ENCODE measurements around the gene ADGRB2. TPM values are rescaled to one million over a fixed set of nuclear protein-coding genes. Genes with fewer than 3 reads are reported as not detected.
A peak's percentile ranks its signal among the peaks of the same experiment; 100 is the strongest.
"Not testable (repeated sequence)": the region's sequence is repeated elsewhere in the genome, so short reads cannot be mapped to it uniquely, and the experiment has no call there.

The ADGRB2 gene
- total RNA-seq, 1 donor from 2014 or later = 7.1 TPM

- Histone ChIP-seq H3K27ac (no peak overlapping the region), H3K4me3 (no peak overlapping the region), H2AFZ (replicated peaks) (no peak overlapping the region), H3K27me3 (peaks cover 19% of the 10 kb centered on the region), H3K9ac (no peak overlapping the region), H3K36me3 (no peaks in the 10 kb centered on the region), H3F3A (ENCODE audit: low read depth) (peaks cover 5% of the 10 kb centered on the region), H3K9me3 (ENCODE audit: low read depth) (no peaks in the 10 kb centered on the region), H4K20me1 (ENCODE audit: low read depth) (no peaks in the 10 kb centered on the region), H3K4me2 (no peak overlapping the region), H3K4me1 (peaks cover 23% of the 10 kb centered on the region), H3K79me2 (ENCODE audit: low read depth) (no peaks in the 10 kb centered on the region)
- TF ChIP-seq EZH2phosphoT487 (IDR thresholded peaks at IDR 0.05) (no peak), CTCF (IDR thresholded peaks at IDR 0.05) (no peak), EZH2 (IDR thresholded peaks at IDR 0.05) (no peak)
- Mint-ChIP-seq H3K4me1 (peaks cover 37% of the 10 kb centered on the region), H3K9me3 (no peaks in the 10 kb centered on the region), H3K27ac (no peak overlapping the region), H3K4me3 (peak overlapping the region; percentile 7), H3K36me3 (no peaks in the 10 kb centered on the region), H3K27me3 (ENCODE audit: insufficient read depth, low read depth) (peaks cover 13% of the 10 kb centered on the region)
- DNase-seq (ENCODE audit: low spot score) = no peak
Observed at GRCh38 chr1:31707711-31708110, 56.4 kb downstream of the ADGRB2 start.

- Histone ChIP-seq H3K27me3 (peaks cover 19% of the 10 kb centered on the region), H3K4me1 (peaks cover 19% of the 10 kb centered on the region)
- H3K9me3 Mint-ChIP-seq; H3K27ac ChIP-seq; H3K4me3 ChIP-seq; H3K79me2 ChIP-seq (ENCODE audit: low read depth); H2AFZ ChIP-seq (replicated peaks); H3K36me3 ChIP-seq; H3K4me3 Mint-ChIP-seq; H4K20me1 ChIP-seq (ENCODE audit: low read depth); H3K27ac Mint-ChIP-seq; H3K4me2 ChIP-seq; H3F3A ChIP-seq (ENCODE audit: low read depth); H3K9me3 ChIP-seq (ENCODE audit: low read depth); DNase-seq (ENCODE audit: low spot score); H3K36me3 Mint-ChIP-seq; H3K9ac ChIP-seq: not testable (repeated sequence)
- peaks cover 32% of the 10 kb centered on the region for H3K4me1 Mint-ChIP-seq
- H3K27me3 Mint-ChIP-seq (ENCODE audit: insufficient read depth, low read depth) = peaks cover 13% of the 10 kb centered on the region
Observed at GRCh38 chr1:31707059-31707600, 57.0 kb downstream of the ADGRB2 start.

- H2AFZ ChIP-seq (replicated peaks) = no peak overlapping the region
- peaks cover 13% of the 10 kb centered on the region for H3K27me3 Mint-ChIP-seq (ENCODE audit: insufficient read depth, low read depth)
- H3K36me3 Mint-ChIP-seq = no peaks in the 10 kb centered on the region
- H3K36me3 ChIP-seq = no peaks in the 10 kb centered on the region
- no peaks in the 10 kb centered on the region for H4K20me1 ChIP-seq (ENCODE audit: low read depth)
- H3F3A ChIP-seq (ENCODE audit: low read depth) = peaks cover 5% of the 10 kb centered on the region
- H3K27ac ChIP-seq = no peak overlapping the region
- no peaks in the 10 kb centered on the region for H3K79me2 ChIP-seq (ENCODE audit: low read depth)
- TF ChIP-seq CTCF (IDR thresholded peaks at IDR 0.05) (no peak), EZH2 (IDR thresholded peaks at IDR 0.05) (no peak), EZH2phosphoT487 (IDR thresholded peaks at IDR 0.05) (no peak)
- no peaks in the 10 kb centered on the region for H3K9me3 Mint-ChIP-seq
- H3K9me3 ChIP-seq (ENCODE audit: low read depth) = no peaks in the 10 kb centered on the region
- peaks cover 19% of the 10 kb centered on the region for H3K4me1 ChIP-seq
- H3K4me2 ChIP-seq = no peak overlapping the region
- no peak overlapping the region for H3K4me3 Mint-ChIP-seq
- peaks cover 19% of the 10 kb centered on the region for H3K27me3 ChIP-seq
- no peak overlapping the region for H3K27ac Mint-ChIP-seq
- peaks cover 29% of the 10 kb centered on the region for H3K4me1 Mint-ChIP-seq
- no peak overlapping the region for H3K9ac ChIP-seq
- no peak overlapping the region for H3K4me3 ChIP-seq
- no peak for DNase-seq (ENCODE audit: low spot score)
Observed at GRCh38 chr1:31706384-31707058, 57.6 kb downstream of the ADGRB2 start.
